GM19238 (cell line): ENCODE data around the gene BACE1.
"Not testable (repeated sequence)": the region's sequence is repeated elsewhere in the genome, so short reads cannot be mapped to it uniquely, and the experiment has no call there.

Source experiments
- DNase-seq: peaks from one replicate; pipeline ENCODE4 v3.0.0; 2011; ENCODE audit warnings: low spot score; ENCODE audit not compliant: insufficient read length

The BACE1 gene

DNA sequence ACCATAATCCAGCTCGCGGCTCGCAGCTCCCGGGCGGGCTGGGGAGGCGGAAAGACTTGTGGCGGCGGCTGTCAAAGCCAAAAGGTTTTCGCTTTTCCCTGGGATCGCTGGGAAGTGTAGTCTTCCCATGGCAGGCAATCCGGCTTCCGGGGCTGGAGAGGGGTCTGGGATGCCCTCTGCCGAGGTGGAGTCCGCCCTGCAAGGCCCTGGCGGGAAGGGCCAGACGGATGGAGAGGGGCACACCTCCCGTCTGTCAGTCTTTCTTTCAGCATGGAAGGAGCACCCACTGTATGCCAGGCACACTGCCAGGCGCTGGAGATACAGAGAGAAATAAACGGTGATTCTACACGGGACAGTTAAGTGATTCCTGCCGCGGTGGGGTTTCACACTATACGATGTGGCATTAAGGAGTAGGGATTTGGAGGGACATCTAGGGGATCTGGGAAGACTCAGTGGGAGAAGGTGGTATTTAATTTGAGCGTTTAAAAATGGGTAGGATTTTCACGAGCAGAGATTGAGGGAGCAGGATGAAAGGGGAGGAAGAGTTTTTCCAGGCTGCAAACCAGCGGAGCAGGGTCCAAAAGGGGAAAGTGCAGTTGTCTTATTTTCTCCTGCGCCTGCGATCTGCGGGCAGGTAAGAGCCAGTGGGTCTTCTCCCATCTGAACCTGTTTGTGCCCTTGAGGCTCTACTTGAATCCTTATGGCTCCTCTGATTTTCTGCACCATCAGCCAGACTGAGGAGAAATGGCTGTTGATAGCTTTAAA, at the start of gene BACE1:
TSS of gene BACE1 (minus strand) at position 60 of the 765 bp plus-strand sequence. CDS start 461 bp downstream, outside the sequence.
- DNase-seq: no peak

DNA sequence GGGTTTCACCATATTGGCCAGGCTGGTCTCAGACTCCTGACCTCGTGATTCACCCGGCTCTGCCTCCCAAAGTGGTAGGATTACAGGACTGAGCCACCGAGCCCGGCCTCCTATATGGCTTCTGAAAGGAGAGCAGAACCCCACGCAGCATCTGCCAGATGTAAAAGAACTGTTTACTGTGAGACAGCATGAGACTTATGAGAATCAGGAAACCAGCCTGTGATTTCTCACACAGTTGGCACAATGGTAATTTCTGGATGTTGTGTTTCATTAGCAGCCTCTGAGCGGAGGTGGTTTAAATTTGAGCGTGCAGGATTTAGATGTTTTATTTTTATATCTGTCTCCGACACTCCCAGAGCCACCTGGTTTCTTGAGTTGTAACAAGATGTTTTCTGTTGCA, 45.4 kb upstream of the BACE1 start:
- DNase-seq: no peak

DNA sequence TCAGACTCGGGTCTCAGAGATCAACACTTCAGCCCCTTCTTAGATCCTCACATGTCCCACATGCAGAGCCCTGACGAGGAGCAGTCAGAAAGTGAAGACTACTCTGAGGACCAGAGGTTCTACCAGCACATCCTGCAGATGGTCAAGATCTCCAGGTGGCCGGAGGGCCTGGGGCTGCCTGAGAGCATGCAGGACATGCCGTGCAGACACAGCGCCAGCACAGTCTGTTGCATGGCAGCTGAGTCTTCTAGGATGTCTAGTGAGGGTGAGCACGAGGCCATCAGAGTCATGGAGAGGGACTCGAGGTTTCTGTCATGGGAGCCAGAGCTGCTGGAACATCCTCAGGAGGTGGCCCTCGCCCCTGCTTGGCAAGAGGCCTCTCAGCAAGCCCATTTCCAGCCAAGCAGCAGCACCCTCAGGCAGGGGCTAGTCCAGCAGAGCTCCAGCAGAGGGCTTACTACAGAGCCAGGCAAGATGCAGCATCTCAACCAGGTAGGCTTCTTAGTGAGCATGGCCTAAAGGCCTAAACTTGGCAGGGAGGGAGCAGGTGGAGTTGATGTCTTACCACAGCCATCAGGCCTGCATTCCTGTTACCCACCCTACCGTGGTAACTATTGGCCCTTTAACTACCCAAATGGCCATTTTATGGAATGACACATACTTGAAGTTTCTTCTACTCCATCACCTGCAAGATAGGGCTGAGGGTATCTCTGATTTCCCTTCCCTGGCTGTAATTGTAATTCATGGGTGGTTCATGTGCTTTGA, 40.3 kb upstream of the BACE1 start:
- DNase-seq: no peak

DNA sequence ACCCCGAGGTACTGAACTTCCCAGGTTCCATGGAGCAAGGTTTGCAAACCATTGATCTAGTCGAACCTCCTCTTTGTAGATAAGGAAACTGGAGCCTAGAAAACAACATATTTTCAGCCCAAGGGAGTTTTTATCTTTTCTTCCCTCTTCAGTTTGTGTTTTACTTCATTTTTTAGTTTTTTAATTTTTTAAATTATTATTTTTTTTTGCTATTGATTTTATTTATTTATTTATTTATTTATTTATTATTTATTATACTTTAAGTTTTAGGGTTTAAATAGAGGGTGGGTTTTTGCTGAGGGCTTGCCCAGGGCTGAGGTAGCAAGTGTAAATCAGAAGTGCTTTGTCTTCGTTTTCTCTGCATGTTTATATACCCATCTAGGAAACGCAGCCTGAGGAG, 38.5 kb upstream of the BACE1 start:
- no peak for DNase-seq

GRCh38 chr11:117345039-117345438, 29.0 kb upstream of the BACE1 start:
- no peak for DNase-seq

DNA sequence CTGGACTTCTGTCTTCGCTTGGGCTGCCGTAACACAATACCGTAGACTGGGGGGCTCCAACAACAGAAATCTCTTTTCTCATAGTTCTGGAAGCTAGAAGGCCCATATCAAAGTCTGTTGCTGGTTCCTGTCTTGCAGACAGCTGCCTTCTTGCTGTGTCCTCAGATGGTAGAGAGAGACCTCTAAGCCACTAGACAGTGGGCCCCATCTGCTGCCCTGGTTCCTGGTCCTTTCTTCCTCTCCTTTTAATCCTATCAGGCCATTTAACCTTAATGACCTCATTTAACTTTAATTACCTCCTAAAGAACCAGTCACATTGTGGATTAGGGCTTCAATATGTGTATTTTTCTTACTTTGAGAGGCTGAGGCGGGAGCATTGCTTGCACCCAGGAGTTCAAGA, 21.0 kb upstream of the BACE1 start:
- DNase-seq: no peak

DNA sequence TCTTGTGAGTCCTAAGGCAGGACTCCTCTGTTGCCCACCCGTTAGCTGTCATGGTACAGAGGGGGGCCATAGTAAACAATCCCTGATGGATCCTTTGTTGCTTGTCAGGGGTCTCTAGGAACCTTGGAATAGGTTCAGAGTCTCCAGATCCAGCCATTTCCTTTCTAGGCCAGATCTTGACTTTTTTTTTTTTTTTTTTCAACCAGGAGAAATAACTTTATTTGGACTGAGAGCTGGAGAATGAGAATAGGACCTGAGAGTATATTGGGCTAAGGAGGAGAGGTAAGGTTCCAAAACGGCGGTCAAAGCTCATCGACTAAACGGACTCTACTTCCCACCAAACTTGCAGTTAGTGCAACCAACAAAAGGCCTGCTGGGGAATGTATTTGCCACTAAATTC, 19.3 kb upstream of the BACE1 start:
- no peak for DNase-seq

- no peak for DNase-seq
These were observed 18.8 kb upstream of the BACE1 start for GRCh38 chr11:117334896-117335295.

GRCh38 chr11:117333917-117334316, 17.9 kb upstream of the BACE1 start:
- no peak for DNase-seq

- no peak for DNase-seq
These were observed 16.8 kb upstream of the BACE1 start for GRCh38 chr11:117332843-117333242.

GRCh38 chr11:117328375-117329010, 12.4 kb upstream of the BACE1 start:
- DNase-seq: no peak

DNA sequence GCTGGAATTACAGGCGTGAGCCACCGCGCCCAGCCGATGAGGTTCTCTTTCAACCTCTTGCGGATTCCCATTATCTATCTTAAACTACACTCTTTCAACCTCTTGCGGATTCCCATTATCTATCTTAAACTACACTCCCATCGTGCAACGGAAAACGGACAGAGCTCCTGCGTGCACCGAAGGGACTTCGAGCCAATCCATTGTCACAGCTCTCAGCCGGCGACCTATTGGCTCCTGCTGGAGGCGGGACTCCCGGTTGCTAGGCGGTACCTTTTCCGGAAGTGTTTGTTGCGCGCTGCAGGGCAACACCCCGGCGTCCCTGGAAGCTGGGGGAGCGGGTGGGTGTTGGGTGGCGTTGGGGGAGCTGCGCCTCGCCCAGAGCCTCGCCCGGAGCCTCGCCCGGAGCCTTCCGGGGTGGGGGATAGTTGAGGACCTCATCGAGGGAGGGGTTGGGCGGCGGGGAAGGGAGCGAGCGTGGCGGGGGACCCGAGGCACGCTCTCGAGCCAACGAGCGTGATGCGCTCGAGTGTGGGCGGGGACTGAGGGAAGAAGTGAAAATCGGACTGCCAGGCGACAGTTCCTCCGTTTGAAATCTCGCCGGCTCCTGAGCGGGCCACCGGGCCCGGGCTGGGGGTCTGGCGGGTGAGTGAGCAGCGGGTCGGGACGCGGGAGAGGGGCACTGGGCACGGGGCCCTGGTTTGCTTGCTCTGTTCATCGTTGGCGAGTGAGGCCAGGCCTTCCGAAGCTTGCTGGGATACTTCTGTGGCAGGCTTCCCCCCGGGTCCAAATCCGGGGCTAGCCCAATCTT, 11.7 kb upstream of the BACE1 start, which contains the start of gene CEP164:
TSS of gene CEP164 (plus strand) at position 288 of the 808 bp plus-strand sequence. CDS start 10,733 bp downstream, outside the sequence.
- DNase-seq: peak; percentile 96

DNA sequence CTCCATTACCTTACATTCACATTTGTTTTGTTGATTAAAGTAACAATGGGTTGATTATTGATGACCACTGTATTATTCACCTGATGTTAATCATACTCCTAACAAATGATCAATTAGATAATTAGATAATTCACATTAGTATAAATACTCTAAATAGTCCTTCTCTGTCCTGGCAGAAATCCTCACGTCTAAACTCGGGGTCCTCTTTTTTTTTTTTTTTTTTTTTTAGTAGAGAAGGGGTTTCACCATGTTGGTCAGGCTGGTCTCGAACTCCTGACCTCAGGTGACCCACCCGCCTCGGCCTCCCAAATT, 11.2 kb upstream of the BACE1 start:
- not testable (repeated sequence) for DNase-seq

DNA sequence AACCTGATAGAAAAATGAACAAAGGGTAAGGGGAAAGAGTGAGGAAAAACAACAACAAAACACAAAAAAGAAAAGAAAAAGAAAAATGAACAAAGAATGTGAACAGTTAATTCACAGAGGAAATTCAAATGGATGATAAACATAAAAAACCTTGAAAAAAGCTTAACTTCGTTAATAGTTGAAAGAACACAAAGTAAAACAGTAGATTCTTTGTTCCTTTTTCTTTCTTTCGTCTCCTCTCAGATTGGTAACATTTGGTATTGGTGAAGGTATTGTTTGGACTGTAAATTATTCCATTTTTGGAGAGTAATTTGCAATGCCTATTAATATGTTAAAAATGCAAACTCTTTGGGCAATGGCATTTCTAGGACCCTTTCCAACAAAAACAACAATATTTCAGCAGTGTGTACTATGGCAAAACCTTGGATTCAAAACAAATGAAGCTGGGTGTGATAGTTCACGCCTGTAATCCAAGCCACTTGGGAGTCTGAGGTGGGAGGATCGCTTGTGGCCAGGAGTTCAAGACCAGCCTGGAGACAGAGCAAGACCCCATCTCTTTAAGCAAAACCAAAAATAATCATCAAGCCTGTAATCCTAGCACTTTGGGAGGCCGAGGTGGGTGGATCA, 3.3 kb upstream of the BACE1 start:
- DNase-seq: no peak

DNA sequence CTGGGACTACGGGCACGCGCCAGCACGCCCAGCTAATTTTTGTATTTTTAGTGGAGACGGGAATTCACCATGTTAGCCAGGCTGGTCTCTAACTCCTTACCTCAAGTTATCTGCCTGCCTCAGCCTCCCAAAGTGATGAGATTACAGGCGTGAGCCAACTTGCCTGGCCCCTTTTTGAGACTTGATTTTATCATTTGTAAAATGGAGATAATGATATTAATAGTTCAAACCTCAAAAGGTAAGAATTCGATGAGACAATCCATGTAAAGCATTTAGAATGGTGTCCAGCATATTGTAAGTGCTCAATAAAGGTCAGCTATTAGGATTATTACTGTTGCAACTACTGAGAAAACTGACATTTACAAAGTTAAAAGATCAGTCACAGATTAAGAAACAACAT, 2.7 kb upstream of the BACE1 start:
- DNase-seq: no peak

- no peak for DNase-seq
These were observed 515 bp downstream of the BACE1 start for GRCh38 chr11:117315285-117316196.

- DNase-seq: no peak
These were observed 1.2 kb downstream of the BACE1 start for GRCh38 chr11:117314840-117315239.

DNA sequence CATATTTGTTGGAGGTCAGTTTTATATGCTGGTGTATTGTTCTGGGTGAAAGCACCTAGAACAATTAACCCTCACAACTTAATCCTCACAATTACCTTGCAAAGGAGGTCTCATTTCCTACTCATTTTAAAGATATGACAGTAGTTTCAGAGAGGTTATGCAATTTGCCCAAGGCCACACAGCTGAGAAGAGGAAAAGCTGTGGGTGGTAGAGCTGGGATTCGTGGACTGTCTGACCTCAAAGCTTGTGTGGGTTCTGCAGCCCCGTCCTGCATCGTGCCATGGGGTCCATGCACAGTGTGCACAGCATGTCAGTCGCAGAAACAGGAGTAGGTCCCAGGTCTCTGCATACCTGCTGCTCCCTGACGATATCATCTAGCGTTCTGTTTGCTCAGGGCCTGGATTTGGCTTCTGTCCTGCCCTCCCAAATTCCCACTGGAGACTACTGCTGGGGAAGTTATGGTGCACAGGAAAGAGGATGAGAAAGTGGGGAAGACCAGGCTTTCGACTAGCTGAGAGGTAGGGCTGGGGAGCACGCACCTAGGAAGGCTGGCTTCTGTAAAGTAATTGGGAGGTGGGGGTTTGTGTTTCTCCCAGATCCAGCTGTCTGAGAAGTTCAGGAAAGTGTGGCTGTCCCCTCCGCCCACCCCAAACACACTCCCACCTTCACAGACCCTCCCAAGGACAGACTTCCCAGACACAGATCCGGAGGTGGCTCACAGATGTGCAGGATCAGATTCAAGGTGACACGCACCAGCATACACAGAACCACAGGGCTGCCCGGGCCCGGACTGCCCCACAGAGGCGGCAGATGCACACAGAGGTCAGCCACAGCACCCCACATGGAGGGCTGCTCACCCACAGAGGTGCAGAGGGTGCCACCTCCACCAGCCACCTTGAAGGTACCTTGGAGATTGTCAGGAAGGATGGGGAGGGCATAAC, 2.0 kb downstream of the BACE1 start:
- DNase-seq: no peak

DNA sequence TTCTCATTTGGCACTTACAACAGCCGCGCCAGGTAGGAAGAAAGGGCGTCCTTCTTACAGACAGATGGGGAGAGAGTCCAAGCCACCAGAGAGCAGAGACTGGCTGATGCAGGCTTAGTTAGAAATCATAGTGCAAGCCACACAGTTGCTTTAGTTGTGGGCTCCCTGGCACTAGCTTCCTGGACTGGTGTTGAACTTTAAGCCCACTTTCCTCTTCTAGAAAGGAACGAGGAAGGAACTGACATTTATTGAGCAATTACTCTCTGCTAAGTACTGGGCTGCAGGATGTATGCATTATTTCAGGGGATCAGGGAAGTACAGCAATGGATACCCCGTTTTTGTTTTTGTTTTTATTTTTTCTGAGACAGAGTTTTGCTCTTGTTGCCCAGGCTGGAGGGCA, 3.0 kb downstream of the BACE1 start:
- DNase-seq: no peak
